ENCODE data around the gene TTN. TPM values are rescaled to one million over a fixed set of nuclear protein-coding genes. Genes with fewer than 3 reads are reported as not detected.

TTN gene
- total and polyA plus RNA-seq, 8 donors, result 1.4 to 27.5 (median 2.2) TPM

DNA sequence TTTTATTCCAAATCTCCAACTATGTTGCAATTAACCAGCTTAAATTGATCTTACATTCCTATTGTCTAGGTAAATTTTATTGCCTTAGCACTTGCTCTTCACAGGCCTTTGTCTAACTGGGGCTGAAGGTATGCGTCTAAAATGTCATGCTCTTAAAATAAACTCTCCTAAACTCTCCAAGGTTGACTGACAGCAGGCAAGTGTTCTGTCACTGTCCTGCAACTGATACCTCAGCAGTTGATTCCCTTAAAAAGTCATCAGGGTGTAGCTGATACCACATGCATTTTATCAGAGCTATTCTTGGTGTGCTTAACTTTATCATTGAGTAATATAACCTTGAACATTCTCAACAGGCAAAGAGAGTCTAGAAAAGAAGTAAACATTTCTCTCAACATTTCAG, 680 bp downstream of the TTN start:
- Histone ChIP-seq H3K4me3 (no peak overlapping the region), H3K36me3 (no peaks in the 10 kb centered on the region), H3K4me1 (no peaks in the 10 kb centered on the region), H3K27ac (no peak overlapping the region), H3K9me3 (no peaks in the 10 kb centered on the region), H3K27me3 (no peaks in the 10 kb centered on the region)
- intact Hi-C loops (cut with DNase I), result no loop called here
- TF ChIP-seq, protein P1, sequence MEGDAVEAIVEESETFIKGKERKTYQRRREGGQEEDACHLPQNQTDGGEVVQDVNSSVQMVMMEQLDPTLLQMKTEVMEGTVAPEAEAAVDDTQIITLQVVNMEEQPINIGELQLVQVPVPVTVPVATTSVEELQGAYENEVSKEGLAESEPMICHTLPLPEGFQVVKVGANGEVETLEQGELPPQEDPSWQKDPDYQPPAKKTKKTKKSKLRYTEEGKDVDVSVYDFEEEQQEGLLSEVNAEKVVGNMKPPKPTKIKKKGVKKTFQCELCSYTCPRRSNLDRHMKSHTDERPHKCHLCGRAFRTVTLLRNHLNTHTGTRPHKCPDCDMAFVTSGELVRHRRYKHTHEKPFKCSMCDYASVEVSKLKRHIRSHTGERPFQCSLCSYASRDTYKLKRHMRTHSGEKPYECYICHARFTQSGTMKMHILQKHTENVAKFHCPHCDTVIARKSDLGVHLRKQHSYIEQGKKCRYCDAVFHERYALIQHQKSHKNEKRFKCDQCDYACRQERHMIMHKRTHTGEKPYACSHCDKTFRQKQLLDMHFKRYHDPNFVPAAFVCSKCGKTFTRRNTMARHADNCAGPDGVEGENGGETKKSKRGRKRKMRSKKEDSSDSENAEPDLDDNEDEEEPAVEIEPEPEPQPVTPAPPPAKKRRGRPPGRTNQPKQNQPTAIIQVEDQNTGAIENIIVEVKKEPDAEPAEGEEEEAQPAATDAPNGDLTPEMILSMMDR (IDR thresholded peaks at IDR 0.05), result no peak
- DNase-seq (no peak), ATAC-seq (no peak)

DNA sequence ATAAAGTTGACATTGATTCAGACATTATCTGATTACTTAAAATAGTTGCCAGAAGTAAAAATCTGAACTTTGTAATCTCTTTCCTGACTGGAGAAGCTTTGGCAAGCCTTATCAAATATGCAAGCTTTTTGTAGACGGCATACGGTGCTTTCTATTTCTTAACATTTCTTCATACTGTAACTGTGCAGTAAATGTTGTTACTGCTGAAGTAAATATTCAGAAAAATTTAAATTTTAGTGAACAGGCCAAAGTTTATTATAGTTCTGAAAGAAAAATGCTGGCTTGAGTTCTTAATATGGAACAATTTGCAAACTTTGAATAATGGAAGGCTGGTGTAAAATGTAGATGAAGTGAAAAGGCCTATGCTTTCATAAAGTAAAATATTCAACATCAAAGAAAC, 1.8 kb downstream of the TTN start:
- no peaks in the 10 kb centered on the region for H3K4me1 ChIP-seq
- no peak overlapping the region for H3K4me3 ChIP-seq
- no peaks in the 10 kb centered on the region for H3K36me3 ChIP-seq
- TF ChIP-seq, protein P1 (IDR thresholded peaks at IDR 0.05), result no peak
- intact Hi-C loops (cut with DNase I), result no loop called here
- no peak overlapping the region for H3K27ac ChIP-seq
- DNase-seq (no peak), ATAC-seq (no peak)
- no peaks in the 10 kb centered on the region for H3K9me3 ChIP-seq
- H3K27me3 ChIP-seq, result no peaks in the 10 kb centered on the region

- intact Hi-C loops (cut with DNase I), result no loop called here
- Histone ChIP-seq H3K36me3 (no peaks in the 10 kb centered on the region), H3K4me3 (no peak overlapping the region), H3K27me3 (no peaks in the 10 kb centered on the region), H3K4me1 (no peaks in the 10 kb centered on the region), H3K27ac (no peak overlapping the region), H3K9me3 (no peaks in the 10 kb centered on the region)
- TF ChIP-seq, protein P1 (IDR thresholded peaks at IDR 0.05), result peak; percentile 44 to 46
- no peak for DNase-seq
- ATAC-seq, result no peak
Observed at GRCh38 chr2:178804791-178805190, 2.4 kb downstream of the TTN start.

DNA sequence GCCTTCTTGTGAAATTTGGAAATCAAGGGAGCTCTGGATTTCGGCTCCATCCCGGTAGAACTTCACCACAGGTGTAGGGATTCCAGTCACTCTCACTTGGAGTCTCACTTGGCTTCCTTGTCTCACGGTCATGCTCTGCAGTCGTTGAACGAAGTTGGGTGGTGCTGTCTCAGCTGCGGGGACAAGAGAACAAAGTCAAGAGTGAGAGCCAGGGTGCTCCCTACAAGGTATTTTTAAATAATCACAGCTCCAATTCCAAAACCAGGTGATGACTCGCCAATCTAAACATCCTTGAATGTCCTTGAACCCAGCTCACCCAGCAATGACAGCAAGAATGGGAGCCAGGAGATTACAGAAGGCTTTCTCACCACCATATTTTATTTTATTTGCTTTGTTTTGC, 6.7 kb downstream of the TTN start:
- ATAC-seq, result no peak
- no peak for DNase-seq
- H3K4me1 ChIP-seq, result no peaks in the 10 kb centered on the region
- intact Hi-C loops (cut with DNase I), result no loop called here
- no peak overlapping the region for H3K27ac ChIP-seq
- H3K9me3 ChIP-seq, result no peaks in the 10 kb centered on the region
- no peaks in the 10 kb centered on the region for H3K27me3 ChIP-seq
- no peak overlapping the region for H3K4me3 ChIP-seq
- no peaks in the 10 kb centered on the region for H3K36me3 ChIP-seq
- TF ChIP-seq, protein P1 (IDR thresholded peaks at IDR 0.05), result no peak

- H3K27ac ChIP-seq, result no peak overlapping the region
- no peak overlapping the region for H3K4me3 ChIP-seq
- no peaks in the 10 kb centered on the region for H3K27me3 ChIP-seq
- intact Hi-C loops (cut with DNase I), result loop anchor here in 1 of 2 donors (5.0 kb wide), 1 partner anchor 113 kb away; no protein-coding TSS in a partner anchor
- no peaks in the 10 kb centered on the region for H3K36me3 ChIP-seq
- TF ChIP-seq, protein P1 (IDR thresholded peaks at IDR 0.05), result no peak
- no peak for ATAC-seq
- no peaks in the 10 kb centered on the region for H3K4me1 ChIP-seq
- DNase-seq, result peak in 1 of 4 donors; percentile 42
- no peaks in the 10 kb centered on the region for H3K9me3 ChIP-seq
Observed at GRCh38 chr2:178799305-178799704, 7.9 kb downstream of the TTN start.

All from left lung (tissue), 10 donors.